Measurements from ENCODE around the gene GPR148.

Gene GPR148

DNA sequence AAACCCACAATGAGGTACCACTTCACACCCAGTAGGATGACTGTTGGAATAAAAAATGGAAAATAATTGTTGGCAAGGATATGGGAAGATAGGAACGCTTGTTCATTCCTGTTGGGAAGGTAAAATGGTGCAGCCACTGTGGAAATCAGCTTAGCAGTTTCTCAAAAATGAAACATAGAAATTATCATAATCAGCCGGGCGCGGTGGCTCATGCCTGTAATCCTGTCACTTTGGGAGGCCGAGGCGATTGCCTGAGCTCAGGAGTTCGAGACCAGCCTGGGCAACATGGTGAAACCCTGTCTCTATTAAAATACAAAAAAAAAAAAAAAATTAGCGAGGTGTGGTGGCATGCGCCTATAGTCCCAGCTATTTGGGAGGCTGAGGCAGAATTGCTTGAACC, 49.9 kb downstream of the GPR148 start:
- DNase-seq = no peak

All from DMS 273 treated with DMSO at 0.1 percent for 48 hours (cell line).